H1 (cell line): ENCODE data around the gene PCDHA12. TPM values are rescaled to one million over a fixed set of nuclear protein-coding genes. Genes with fewer than 3 reads are reported as not detected.
"Not testable (repeated sequence)": the region's sequence is repeated elsewhere in the genome, so short reads cannot be mapped to it uniquely, and the experiment has no call there.

Experiments used
- CTCF ChIA-PET: fragments of 300-600 bp; sonication (Branson Sonifier 250); formaldehyde crosslinking; loops from one replicate; lab custom pipeline; 2021; ENCODE audit not compliant: partially characterized antibody; lab: Charles Lee
- POLR2A ChIA-PET: fragments of 300-600 bp; sonication (Branson Sonifier 250); formaldehyde crosslinking; loops from one replicate; lab custom pipeline; 2021; ENCODE audit warnings: inconsistent platforms; ENCODE audit not compliant: partially characterized antibody; lab: Charles Lee
- DNase-seq, 2 experiments: peaks; one replicate each; pipeline versions ENCODE4 v3.0.0 to v3.0.0-alpha.2; 2010 to 2022; ENCODE audit warnings: low spot score in 2 of 2, low read depth in 1 of 2, mixed read lengths in 1 of 2
- FAIRE-seq: peaks from 2 replicates; lab custom pipeline; 2011; peaks lifted over from hg19 to GRCh38; lab: Jason Lieb, UNC
- H2AFZ ChIP-seq: 2 replicates; pipeline ENCODE4 v1.8.1; 2012; ENCODE audit warnings: low read length, inconsistent platforms
- H2AK5ac ChIP-seq: 2 replicates; pipeline ENCODE4 v1.6.1; 2013; ENCODE audit warnings: low read depth, low read length
- H2BK120ac ChIP-seq: replicated peaks from 2 replicates; pipeline ENCODE3; 2013; ENCODE audit warnings: low read depth, low read length, inconsistent platforms
- H2BK12ac ChIP-seq: 2 replicates; pipeline ENCODE4 v1.6.1; 2013; ENCODE audit warnings: low read depth, low read length
- H2BK15ac ChIP-seq: 2 replicates; pipeline ENCODE4 v1.6.1; 2013; ENCODE audit warnings: low read length
- H2BK20ac ChIP-seq: 2 replicates; pipeline ENCODE4 v1.6.1; 2013; ENCODE audit warnings: low read length
- H2BK5ac ChIP-seq: 2 replicates; pipeline ENCODE4 v1.6.1; 2013; ENCODE audit warnings: low read depth, low read length
- H3K14ac ChIP-seq: 2 replicates; pipeline ENCODE4 v1.6.1; 2013; ENCODE audit warnings: inconsistent platforms; ENCODE audit not compliant: insufficient read length
- H3K18ac ChIP-seq: 2 replicates; pipeline ENCODE4 v1.6.1; 2013; ENCODE audit warnings: low read length; ENCODE audit errors: extremely low read depth
- H3K23ac ChIP-seq: 2 replicates; pipeline ENCODE4 v1.6.1; 2013; ENCODE audit warnings: inconsistent platforms; ENCODE audit not compliant: insufficient read length
- H3K23me2 ChIP-seq: 2 replicates; pipeline ENCODE4 v1.6.1; 2013; ENCODE audit warnings: low read depth, low read length
- H3K27ac ChIP-seq: 2 replicates; pipeline ENCODE4 v1.6.1; 2011; ENCODE audit warnings: low read depth, low read length, inconsistent platforms
- H3K27me3 ChIP-seq, 4 experiments: replicated peaks in 1 of 4; 1 replicate in 1 of 4; 2 replicates in 3 of 4; pipeline versions ENCODE4 v1.6.1 to v1.8.1; 2011 to 2013; ENCODE audit warnings: low read length in 3 of 4, mild to moderate bottlenecking in 3 of 4, inconsistent platforms in 2 of 4, mixed read lengths in 2 of 4, moderate library complexity in 1 of 4; ENCODE audit not compliant: control insufficient read depth in 3 of 4, insufficient read depth in 3 of 4; ENCODE audit errors: extremely low read depth in 1 of 4
- H3K36me3 ChIP-seq, 4 experiments: 2 replicates each; pipeline versions ENCODE4 v1.6.1 to v1.8.1; 2011 to 2013; ENCODE audit warnings: mild to moderate bottlenecking in 4 of 4, low read length in 3 of 4, moderate library complexity in 2 of 4, control low read depth in 1 of 4, inconsistent platforms in 1 of 4; ENCODE audit not compliant: insufficient read depth in 4 of 4, control insufficient read depth in 2 of 4
- H3K4ac ChIP-seq: replicated peaks from 2 replicates; pipeline ENCODE3; 2013; ENCODE audit warnings: low read length, low read depth, mixed read lengths, inconsistent platforms; ENCODE audit not compliant: insufficient read length
- H3K4me1 ChIP-seq, 4 experiments: replicated peaks in 1 of 4; 1 replicate in 1 of 4; 2 replicates in 3 of 4; pipeline versions ENCODE4 v1.6.1 to v1.8.1; 2011 to 2013; ENCODE audit warnings: low read length in 3 of 4, inconsistent platforms in 2 of 4, mixed read lengths in 1 of 4; ENCODE audit not compliant: insufficient read depth in 4 of 4, control insufficient read depth in 3 of 4
- H3K4me2 ChIP-seq, 2 experiments: 2 replicates each; pipeline versions ENCODE4 v1.6.1 to v1.8.1; 2011 to 2013; ENCODE audit warnings: low read depth in 2 of 2, low read length in 2 of 2, control low read depth in 1 of 2, inconsistent platforms in 1 of 2, mild to moderate bottlenecking in 1 of 2; ENCODE audit not compliant: insufficient read depth in 1 of 2
- H3K4me3 ChIP-seq, 4 experiments: fragments of 200-600, 300-600 bp in 1 of 4; sonication (generic), shearing (Covaris generic), sonication (Bioruptor Twin) in 1 of 4; 2 replicates each; pipeline versions ENCODE4 v1.5.1 to v1.8.1; 2011 to 2016; ENCODE audit warnings: low read length in 4 of 4, low read depth in 3 of 4, control low read depth in 2 of 4, inconsistent platforms in 2 of 4, mild to moderate bottlenecking in 2 of 4, mixed read lengths in 1 of 4, moderate library complexity in 1 of 4; ENCODE audit not compliant: insufficient read depth in 2 of 4; ENCODE audit errors: extremely low read depth in 1 of 4
- H3K56ac ChIP-seq: replicated peaks from 2 replicates; pipeline ENCODE3; 2013; ENCODE audit warnings: low read depth, mild to moderate bottlenecking, mixed read lengths, low read length, inconsistent platforms; ENCODE audit not compliant: insufficient read length
- H3K79me1 ChIP-seq: 2 replicates; pipeline ENCODE4 v1.6.1; 2013; ENCODE audit warnings: low read depth, low read length, control low read depth
- H3K79me2 ChIP-seq, 2 experiments: 2 replicates each; pipeline versions ENCODE4 v1.6.1 to v1.8.1; 2012 to 2013; ENCODE audit warnings: low read length in 2 of 2, mild to moderate bottlenecking in 2 of 2, inconsistent platforms in 1 of 2; ENCODE audit not compliant: insufficient read depth in 2 of 2, control insufficient read depth in 1 of 2
- H3K9ac ChIP-seq, 4 experiments: replicated peaks in 1 of 4; 1 replicate in 1 of 4; 2 replicates in 3 of 4; pipeline versions ENCODE4 v1.6.1 to v1.8.1; 2011 to 2013; ENCODE audit warnings: low read depth in 3 of 4, low read length in 3 of 4, control low read depth in 2 of 4, mild to moderate bottlenecking in 2 of 4, moderate library complexity in 2 of 4, inconsistent platforms in 1 of 4; ENCODE audit errors: extremely low read depth in 1 of 4
- H3K9me3 ChIP-seq, 2 experiments: 2 replicates each; pipeline versions ENCODE4 v1.6.1 to v1.8.1; 2012 to 2013; ENCODE audit warnings: mild to moderate bottlenecking in 2 of 2, moderate library complexity in 2 of 2, control low read depth in 1 of 2, inconsistent platforms in 1 of 2, low read depth in 1 of 2, low read length in 1 of 2, mixed read lengths in 1 of 2; ENCODE audit not compliant: insufficient read depth in 2 of 2
- H4K20me1 ChIP-seq, 2 experiments: replicated peaks in 1 of 2; 2 replicates each; pipeline versions ENCODE3 to v1.8.1; 2011 to 2013; ENCODE audit warnings: inconsistent platforms in 2 of 2, low read length in 2 of 2, mild to moderate bottlenecking in 1 of 2; ENCODE audit not compliant: insufficient read depth in 2 of 2, control insufficient read depth in 1 of 2
- H4K5ac ChIP-seq: 2 replicates; pipeline ENCODE4 v1.6.1; 2013; ENCODE audit warnings: low read length, low read depth, mixed read lengths, inconsistent platforms; ENCODE audit not compliant: insufficient read length
- H4K8ac ChIP-seq: 2 replicates; pipeline ENCODE4 v1.8.0; 2013; ENCODE audit warnings: mild to moderate bottlenecking, moderate library complexity, low read length, inconsistent platforms; ENCODE audit not compliant: insufficient read depth; ENCODE audit errors: extremely low read depth
- H4K91ac ChIP-seq: replicated peaks from 2 replicates; pipeline ENCODE3; 2013; ENCODE audit warnings: low read length, mixed read lengths, inconsistent platforms; ENCODE audit not compliant: insufficient read length
- WGBS, 2 experiments: shearing (Covaris generic) in 1 of 2; methylation state at CpG; one replicate each; pipeline versions ENCODE4 v1.1.6 to v1.1.7; 2013 to 2015; ENCODE audit warnings: low lambda C conversion rate in 2 of 2, mixed read lengths in 2 of 2, inconsistent platforms in 1 of 2, low coverage in 1 of 2, missing lambda C conversion rate in 1 of 2; ENCODE audit not compliant: insufficient replicate concordance in 2 of 2, insufficient coverage in 1 of 2, insufficient read length in 1 of 2; ENCODE audit errors: extremely low coverage in 1 of 2, missing lambda C conversion rate in 1 of 2; 5-methylcytosine and 5-hydroxymethylcytosine counted together
- polyA plus RNA-seq, 7 experiments: library from polyadenylated mRNA; depleted of rRNA in 3 of 7; stranded (reverse) in 5 of 7; unstranded in 2 of 7; fragments of >200 nt in 5 of 7; fragments of 200-250 nt in 2 of 7; gene quantifications; 1 replicate in 5 of 7; 2 replicates in 1 of 7; 4 replicates in 1 of 7; pipeline versions ENCODE4 v1.2.1 to v1.2.3, GENCODE V29; 2011 to 2013; ENCODE audit warnings: missing spikeins in 2 of 7, mixed read lengths in 2 of 7
- total RNA-seq: library from RNA; stranded (reverse); fragmentation: NEBNext Ultra II Directional; extraction: Animal tissue kit (Norgen Biotek cat#: 25700); gene quantifications from 2 replicates; pipeline ENCODE4 v1.2.1, GENCODE V29; 2021

Gene PCDHA12
- total and polyA plus RNA-seq, 2 of the 8 experiments (the other 6 are each of a cell fraction or from before 2014, with no cell fraction given) = 4.2 to 9.3 TPM

DNA sequence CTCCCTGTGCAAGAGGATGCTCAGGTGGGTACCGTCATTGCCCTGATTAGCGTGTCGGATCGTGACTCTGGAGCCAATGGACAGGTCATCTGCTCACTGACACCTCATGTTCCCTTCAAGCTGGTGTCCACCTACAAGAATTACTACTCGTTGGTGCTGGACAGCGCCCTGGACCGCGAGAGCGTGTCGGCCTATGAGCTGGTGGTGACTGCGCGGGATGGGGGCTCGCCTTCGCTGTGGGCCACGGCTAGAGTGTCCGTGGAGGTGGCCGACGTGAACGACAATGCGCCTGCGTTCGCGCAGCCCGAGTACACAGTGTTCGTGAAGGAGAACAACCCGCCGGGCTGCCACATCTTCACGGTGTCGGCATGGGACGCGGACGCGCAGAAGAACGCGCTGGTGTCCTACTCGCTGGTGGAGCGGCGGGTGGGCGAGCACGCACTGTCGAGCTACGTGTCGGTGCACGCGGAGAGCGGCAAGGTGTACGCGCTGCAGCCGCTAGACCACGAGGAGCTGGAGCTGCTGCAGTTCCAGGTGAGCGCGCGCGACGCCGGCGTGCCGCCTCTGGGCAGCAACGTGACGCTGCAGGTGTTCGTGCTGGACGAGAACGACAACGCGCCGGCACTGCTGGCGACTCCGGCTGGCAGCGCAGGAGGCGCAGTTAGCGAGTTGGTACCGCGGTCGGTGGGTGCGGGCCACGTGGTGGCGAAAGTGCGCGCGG lies 1.6 kb downstream of the PCDHA12 start:
- H3K4me2 ChIP-seq = peak overlapping the region in 1 of 2 experiments; percentile 26; a peak in 1 of 4 replicates
- H3K79me2 ChIP-seq = peaks cover 0 to 14% of the 10 kb centered on the region in 2 experiments; a peak in 2 of 4 replicates
- H2BK15ac ChIP-seq = peak overlapping the region; percentile 13; the same call in 1 of the 2 replicates
- not testable (repeated sequence) for H3K14ac ChIP-seq, H2BK12ac ChIP-seq, H3K4me3 ChIP-seq, H3K56ac ChIP-seq, DNase-seq, H3K9ac ChIP-seq, H2BK5ac ChIP-seq, H4K91ac ChIP-seq, H3K9me3 ChIP-seq, H3K27me3 ChIP-seq, H3K79me1 ChIP-seq, H3K4me1 ChIP-seq, H4K8ac ChIP-seq, H3K18ac ChIP-seq, H2BK20ac ChIP-seq, H3K4ac ChIP-seq, H3K23me2 ChIP-seq, H2AFZ ChIP-seq, H4K5ac ChIP-seq, H4K20me1 ChIP-seq, FAIRE-seq, H3K23ac ChIP-seq, H2BK120ac ChIP-seq, H3K27ac ChIP-seq, H2AK5ac ChIP-seq
- POLR2A ChIA-PET = interaction anchor here (0.8 to 3.6 kb wide), 4 partner anchors 50 to 164 kb away, joined by 3 to 32 read pairs (median 7); partner anchors contain the start of genes PCDHAC1 and PCDHAC2
- WGBS, 2 experiments = 98% methylated on average over 72 of the region's 80 CpGs; no CpG with 5 or more reads in 1 of the 2 experiments
- CTCF ChIA-PET = interaction anchor here (0.9 to 9.3 kb wide), 23 partner anchors 10 to 222 kb away, joined by 3 to 141 read pairs (median 6); partner anchors contain the start of genes PCDHA10, PCDHA4, PCDHA8 and PCDHAC1
- H3K36me3 ChIP-seq = peaks cover 0 to 11% (median 0%) of the 10 kb centered on the region in 4 experiments; a peak in 2 of 8 replicates
